HUES48 (cell line): ENCODE measurements around the gene RNF34.

Experiments used
- H3K27ac ChIP-seq: one replicate; pipeline ENCODE4 v1.7.0; 2013; ENCODE audit warnings: low read depth, low read length, inconsistent platforms
- H3K27me3 ChIP-seq: 2 replicates; pipeline ENCODE4 v1.6.1; 2013; ENCODE audit warnings: mild to moderate bottlenecking, low read length; ENCODE audit not compliant: control insufficient read depth, insufficient read depth
- H3K36me3 ChIP-seq: 2 replicates; pipeline ENCODE4 v1.6.1; 2013; ENCODE audit warnings: low read length; ENCODE audit not compliant: control insufficient read depth, insufficient read depth
- H3K4me1 ChIP-seq: 2 replicates; pipeline ENCODE4 v1.6.1; 2013; ENCODE audit warnings: mild to moderate bottlenecking, low read length; ENCODE audit not compliant: control insufficient read depth, insufficient read depth
- H3K4me3 ChIP-seq: 2 replicates; pipeline ENCODE4 v1.5.1; 2013; ENCODE audit warnings: mild to moderate bottlenecking, low read depth, low read length
- H3K9ac ChIP-seq: 2 replicates; pipeline ENCODE4 v1.6.1; 2013; ENCODE audit warnings: mild to moderate bottlenecking, low read depth, low read length, moderate library complexity
- H3K9me3 ChIP-seq: 2 replicates; pipeline ENCODE4 v1.6.1; 2013; ENCODE audit warnings: low read length; ENCODE audit not compliant: control insufficient read depth, insufficient read depth

RNF34 gene, protein sequence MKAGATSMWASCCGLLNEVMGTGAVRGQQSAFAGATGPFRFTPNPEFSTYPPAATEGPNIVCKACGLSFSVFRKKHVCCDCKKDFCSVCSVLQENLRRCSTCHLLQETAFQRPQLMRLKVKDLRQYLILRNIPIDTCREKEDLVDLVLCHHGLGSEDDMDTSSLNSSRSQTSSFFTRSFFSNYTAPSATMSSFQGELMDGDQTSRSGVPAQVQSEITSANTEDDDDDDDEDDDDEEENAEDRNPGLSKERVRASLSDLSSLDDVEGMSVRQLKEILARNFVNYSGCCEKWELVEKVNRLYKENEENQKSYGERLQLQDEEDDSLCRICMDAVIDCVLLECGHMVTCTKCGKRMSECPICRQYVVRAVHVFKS

DNA sequence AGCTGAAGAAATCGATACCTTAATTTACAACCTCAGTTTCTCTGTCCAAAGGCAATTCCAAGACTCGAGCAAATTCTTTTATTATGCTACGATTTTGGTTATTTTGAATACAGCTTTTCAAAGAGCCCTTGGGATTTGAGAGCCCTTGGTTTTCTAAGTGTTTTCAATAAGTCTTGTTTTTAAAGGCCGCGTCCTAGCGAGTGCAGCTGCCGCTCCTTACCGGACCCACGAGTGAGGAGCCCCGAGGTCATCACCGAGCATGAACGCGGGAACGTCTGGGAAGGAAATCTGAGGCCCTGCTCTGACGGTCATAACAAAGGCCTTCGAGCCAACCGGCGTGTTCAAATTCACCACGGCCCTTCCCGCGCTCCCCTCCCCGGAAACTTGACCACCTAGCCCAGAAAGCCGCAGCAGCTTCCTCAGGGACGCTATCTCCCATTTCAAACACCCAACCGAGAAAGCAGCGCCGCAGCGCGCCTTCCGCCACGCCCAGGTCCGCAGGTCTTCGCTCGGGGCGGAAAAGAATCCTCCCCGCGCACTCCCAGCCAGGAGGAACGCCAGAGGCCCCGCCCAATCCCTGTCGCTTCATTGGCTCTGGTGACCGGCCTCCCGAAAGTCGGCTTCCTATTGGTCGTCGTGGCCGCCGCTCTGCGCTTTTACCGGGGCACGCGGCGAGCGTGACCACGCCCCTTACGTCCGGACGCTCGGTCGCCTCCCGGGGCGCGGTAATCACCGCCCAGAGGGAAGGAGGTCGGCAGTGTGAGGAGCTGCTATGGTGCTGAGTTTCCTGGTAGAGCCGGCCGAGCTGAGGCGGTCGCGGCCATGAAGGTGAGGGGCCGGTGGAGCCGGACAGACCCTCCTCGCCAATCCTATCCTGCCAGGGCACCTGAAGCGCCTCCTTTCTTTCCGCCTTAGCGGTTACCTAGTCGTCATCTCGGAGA lies at the start of gene RNF34:
Gene RNF34 (plus strand): TSS at position 728 of the 941 bp plus-strand sequence. CDS start 95 bp downstream, at position 823.
- Histone ChIP-seq H3K4me3 (peak within 1 kb of the TSS; percentile 97), H3K4me1 (peaks cover 11% of the 10 kb centered on the region), H3K36me3 (peaks cover 18% of the 10 kb centered on the region), H3K9ac (peak within 1 kb of the TSS; percentile 93), H3K9me3 (no peaks in the 10 kb centered on the region), H3K27ac (peak within 1 kb of the TSS; percentile 90), H3K27me3 (no peaks in the 10 kb centered on the region)

DNA sequence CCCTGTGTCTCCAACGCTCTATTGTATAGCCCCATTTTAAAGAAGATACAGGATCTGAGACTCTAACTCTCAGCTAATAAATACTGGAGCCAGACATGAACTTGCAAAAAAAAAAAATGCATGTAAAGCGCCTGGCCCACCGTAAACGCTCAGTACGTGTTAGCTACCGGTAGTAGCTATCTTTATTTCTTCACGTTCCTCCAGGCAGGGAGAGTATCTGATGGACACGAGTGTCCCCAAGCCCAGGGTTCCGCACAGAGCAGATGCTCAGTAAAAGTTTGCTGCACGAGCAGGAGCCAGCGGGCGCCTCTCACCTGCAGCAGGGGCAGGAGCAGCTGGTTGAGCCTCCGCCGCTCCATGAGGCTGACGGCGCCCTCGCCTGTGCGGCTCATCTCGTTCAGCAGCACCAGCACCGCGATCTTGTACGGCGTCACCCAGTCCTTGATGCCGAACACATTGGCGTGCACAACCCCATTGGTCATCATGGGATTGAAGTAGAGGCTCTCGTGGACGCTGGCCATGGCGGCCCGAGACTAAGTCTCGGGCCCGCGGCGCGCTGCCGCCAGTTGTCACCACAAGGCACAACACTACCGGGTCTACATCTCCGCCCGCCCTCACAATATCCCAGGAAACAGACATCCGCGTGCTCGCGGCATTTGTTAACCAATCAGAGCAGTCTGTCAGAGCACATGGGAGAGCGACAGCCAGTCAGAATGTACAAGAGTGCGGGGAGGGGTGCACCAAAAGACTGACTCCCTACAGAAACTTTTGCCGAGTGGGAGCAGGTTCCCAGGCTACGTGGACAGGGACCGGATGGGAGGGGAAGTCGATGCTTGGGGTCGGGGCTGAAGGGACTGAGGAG lies 47.9 kb upstream of the RNF34 start, which contains the start of gene ANAPC5:
Gene ANAPC5 (minus strand): TSS at position 592 of the 862 bp plus-strand sequence. CDS start 71 bp downstream, at position 521.
- peak within 1 kb of the TSS; percentile 88 for H3K27ac ChIP-seq
- peak within 1 kb of the TSS; percentile 74 for H3K9ac ChIP-seq
- H3K4me1 ChIP-seq: peaks cover 5% of the 10 kb centered on the region; the same call in 1 of the 2 replicates
- H3K36me3 ChIP-seq: peaks cover 7% of the 10 kb centered on the region
- H3K27me3 ChIP-seq: no peaks in the 10 kb centered on the region
- H3K4me3 ChIP-seq: peak within 1 kb of the TSS; percentile 88
- no peaks in the 10 kb centered on the region for H3K9me3 ChIP-seq

DNA sequence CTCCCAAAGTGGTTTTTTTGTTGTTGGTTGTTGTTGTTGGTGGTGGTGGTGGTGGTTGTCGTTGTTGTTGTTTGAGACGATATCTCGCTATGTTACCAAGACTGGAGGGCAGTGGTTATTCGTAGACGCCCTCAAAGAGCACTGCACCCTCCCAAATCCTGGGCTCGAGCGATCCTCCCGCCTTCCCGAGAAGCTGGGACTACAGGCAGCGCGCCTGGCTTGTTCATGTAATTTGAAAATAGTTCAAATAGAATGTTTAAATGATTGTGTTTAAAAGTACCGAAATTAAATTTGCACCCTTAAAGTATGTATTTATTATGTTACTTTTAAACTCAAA lies 47.3 kb upstream of the RNF34 start:
- Histone ChIP-seq H3K4me1 (peaks cover 5% of the 10 kb centered on the region; the same call in 1 of the 2 replicates), H3K9me3 (no peaks in the 10 kb centered on the region), H3K4me3 (peak overlapping the region; percentile 88), H3K27ac (peak overlapping the region; percentile 88), H3K36me3 (0 out of 2 replicates have a peak, but pooled peaks cover under 1% of the 10 kb centered on the region), H3K27me3 (no peaks in the 10 kb centered on the region), H3K9ac (peak overlapping the region; percentile 47)

DNA sequence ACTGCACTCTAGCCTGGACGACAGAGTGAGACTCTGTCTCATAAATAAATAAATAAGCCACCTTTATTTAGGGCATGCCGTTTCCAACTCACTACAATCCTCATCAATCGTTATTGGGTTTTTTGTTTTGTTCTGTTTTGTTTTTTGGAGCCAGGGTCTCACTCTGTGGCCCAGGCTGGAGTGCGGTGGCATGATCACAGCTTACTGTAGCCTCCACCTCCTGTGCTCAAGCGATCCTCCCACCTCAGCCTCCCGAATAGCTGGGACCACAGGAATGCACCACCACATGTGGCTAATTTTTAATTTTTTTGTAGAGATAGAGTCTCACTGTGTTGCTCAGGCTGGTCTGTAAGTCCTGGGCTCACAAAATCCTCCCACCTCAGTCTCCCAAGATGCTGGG lies 44.1 kb upstream of the RNF34 start:
- no peak overlapping the region for H3K9ac ChIP-seq
- H3K4me3 ChIP-seq: no peak overlapping the region
- H3K27me3 ChIP-seq: no peaks in the 10 kb centered on the region
- no peaks in the 10 kb centered on the region for H3K9me3 ChIP-seq
- no peak overlapping the region for H3K27ac ChIP-seq
- no peaks in the 10 kb centered on the region for H3K36me3 ChIP-seq
- peaks cover 5% of the 10 kb centered on the region; the same call in 1 of the 2 replicates for H3K4me1 ChIP-seq

GRCh38 chr12:121356657-121357056 lies 43.3 kb upstream of the RNF34 start:
- Histone ChIP-seq H3K27ac (no peak overlapping the region), H3K9me3 (no peaks in the 10 kb centered on the region), H3K36me3 (no peaks in the 10 kb centered on the region), H3K4me3 (no peak overlapping the region), H3K9ac (no peak overlapping the region), H3K4me1 (peaks cover 5% of the 10 kb centered on the region; the same call in 1 of the 2 replicates), H3K27me3 (no peaks in the 10 kb centered on the region)

- H3K4me3 ChIP-seq: no peak overlapping the region
- H3K9ac ChIP-seq: no peak overlapping the region
- H3K9me3 ChIP-seq: no peaks in the 10 kb centered on the region
- no peaks in the 10 kb centered on the region for H3K36me3 ChIP-seq
- no peak overlapping the region for H3K27ac ChIP-seq
- peaks cover 5% of the 10 kb centered on the region; the same call in 1 of the 2 replicates for H3K4me1 ChIP-seq
- H3K27me3 ChIP-seq: no peaks in the 10 kb centered on the region
These were observed 42.6 kb upstream of the RNF34 start for GRCh38 chr12:121357331-121357730.

- Histone ChIP-seq H3K4me3 (no peak overlapping the region), H3K4me1 (peaks cover 2% of the 10 kb centered on the region; the same call in 1 of the 2 replicates), H3K27me3 (no peaks in the 10 kb centered on the region), H3K9me3 (no peaks in the 10 kb centered on the region), H3K27ac (no peak overlapping the region), H3K9ac (no peak overlapping the region), H3K36me3 (no peaks in the 10 kb centered on the region)
These were observed 41.8 kb upstream of the RNF34 start for GRCh38 chr12:121358073-121358472.

DNA sequence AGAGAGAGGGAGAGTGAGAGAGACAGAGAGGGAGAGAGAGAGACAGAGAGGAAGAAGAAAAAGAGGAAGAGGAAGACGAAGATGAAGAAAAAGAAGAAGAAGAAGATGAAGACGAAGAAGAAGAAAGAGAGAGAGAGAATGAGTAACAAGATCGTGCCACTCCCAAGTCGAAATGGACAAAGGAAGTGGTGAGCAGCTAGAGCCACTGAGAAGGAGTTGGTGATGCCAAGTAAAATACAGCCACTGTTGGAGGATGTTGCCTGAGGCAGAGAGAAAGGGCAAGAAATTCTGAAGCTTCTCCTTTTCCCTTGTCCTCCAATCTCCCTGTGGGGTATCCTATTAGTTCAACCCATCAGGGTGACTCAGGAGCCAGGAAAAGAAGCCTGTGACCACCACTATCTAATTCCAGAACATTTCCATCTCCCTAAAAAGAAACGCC lies 35.2 kb upstream of the RNF34 start:
- Histone ChIP-seq H3K4me3 (no peak overlapping the region), H3K27ac (no peak overlapping the region)

DNA sequence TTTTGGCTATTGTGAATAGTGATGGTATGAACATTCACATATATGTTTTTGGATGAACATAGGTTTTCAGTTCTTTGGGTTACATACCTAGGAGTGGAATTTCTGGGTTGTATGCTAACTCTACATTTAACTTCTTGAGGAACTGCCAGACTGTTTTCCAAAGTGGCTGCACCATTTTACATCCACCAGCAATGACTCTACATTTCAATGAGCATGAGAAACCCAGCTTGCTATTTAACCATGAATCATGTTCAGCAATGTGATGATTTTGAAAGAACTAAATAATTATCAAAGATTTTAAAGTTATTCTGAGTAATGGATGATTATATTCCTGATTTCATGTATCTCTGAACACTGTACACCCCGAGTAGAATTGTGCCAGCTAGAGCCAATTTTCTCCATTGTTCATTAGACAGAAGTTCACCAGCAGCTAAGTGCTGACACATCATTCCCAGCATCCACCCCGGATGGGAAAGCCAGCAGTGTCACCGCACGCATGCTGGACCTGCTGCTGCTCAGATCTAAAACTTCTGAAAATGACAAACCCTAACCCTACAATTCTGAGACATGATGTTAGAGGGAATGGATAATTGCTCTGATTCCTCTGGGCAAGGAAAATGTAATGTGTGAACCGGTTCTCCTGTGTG lies 34.4 kb upstream of the RNF34 start:
- H3K36me3 ChIP-seq: no peaks in the 10 kb centered on the region
- H3K27ac ChIP-seq: no peak overlapping the region
- H3K4me3 ChIP-seq: no peak overlapping the region
- no peaks in the 10 kb centered on the region for H3K4me1 ChIP-seq
- H3K9me3 ChIP-seq: no peaks in the 10 kb centered on the region
- no peaks in the 10 kb centered on the region for H3K27me3 ChIP-seq
- no peak overlapping the region for H3K9ac ChIP-seq

More for the DNA sequence above, 35.2 kb upstream of the RNF34 start:
- Histone ChIP-seq H3K27me3 (no peaks in the 10 kb centered on the region), H3K4me1 (no peaks in the 10 kb centered on the region), H3K36me3 (no peaks in the 10 kb centered on the region), H3K9me3 (no peaks in the 10 kb centered on the region), H3K9ac (no peak overlapping the region)

DNA sequence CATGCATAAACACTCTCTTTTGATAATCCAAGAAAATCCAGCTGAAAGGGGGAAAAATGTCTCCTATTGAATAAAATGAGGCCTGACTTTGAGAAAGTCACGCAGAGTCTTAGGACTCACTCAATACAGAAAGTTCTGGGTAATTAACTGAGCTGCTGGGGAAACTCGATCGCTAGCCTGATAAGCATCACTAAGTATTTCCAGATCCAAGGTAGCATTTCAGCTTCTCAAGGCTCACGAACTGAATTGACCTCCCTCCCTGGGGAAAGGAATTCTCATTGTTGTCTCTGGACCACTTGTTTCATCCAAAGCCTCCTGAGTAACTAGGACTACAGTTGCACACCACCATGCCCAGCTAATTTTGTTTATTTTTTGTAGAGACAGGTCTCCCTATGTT lies 33.9 kb upstream of the RNF34 start:
- no peaks in the 10 kb centered on the region for H3K9me3 ChIP-seq
- H3K4me1 ChIP-seq: no peaks in the 10 kb centered on the region
- no peak overlapping the region for H3K27ac ChIP-seq
- no peak overlapping the region for H3K9ac ChIP-seq
- no peak overlapping the region for H3K4me3 ChIP-seq
- H3K36me3 ChIP-seq: no peaks in the 10 kb centered on the region
- H3K27me3 ChIP-seq: no peaks in the 10 kb centered on the region
